Fibroblast of villous mesenchyme (primary cell): ENCODE data around the gene FST. TPM values are rescaled to one million over a fixed set of nuclear protein-coding genes. Genes with fewer than 3 reads are reported as not detected.

ENCODE experiments used
- DNase-seq: peaks from one replicate; pipeline ENCODE4 v3.0.0-alpha.2; 2010; ENCODE audit warnings: low read depth
- H3K4me3 ChIP-seq: 2 replicates; pipeline ENCODE4 v1.5.1; 2011; ENCODE audit warnings: low read depth, mild to moderate bottlenecking, low read length
- total RNA-seq: library from RNA; depleted of rRNA; stranded (reverse); fragments of >200 nt; gene quantifications from 2 replicates; pipeline ENCODE4 v1.2.3, GENCODE V29; 2012
- TF ChIP-seq, protein P1 (sequence below): IDR thresholded peaks from 2 replicates; pipeline ENCODE4 v1.5.1; 2012; ENCODE audit warnings: low read depth, mild to moderate bottlenecking, low read length; ENCODE audit not compliant: insufficient read depth

The FST gene, protein sequence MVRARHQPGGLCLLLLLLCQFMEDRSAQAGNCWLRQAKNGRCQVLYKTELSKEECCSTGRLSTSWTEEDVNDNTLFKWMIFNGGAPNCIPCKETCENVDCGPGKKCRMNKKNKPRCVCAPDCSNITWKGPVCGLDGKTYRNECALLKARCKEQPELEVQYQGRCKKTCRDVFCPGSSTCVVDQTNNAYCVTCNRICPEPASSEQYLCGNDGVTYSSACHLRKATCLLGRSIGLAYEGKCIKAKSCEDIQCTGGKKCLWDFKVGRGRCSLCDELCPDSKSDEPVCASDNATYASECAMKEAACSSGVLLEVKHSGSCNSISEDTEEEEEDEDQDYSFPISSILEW
- 29.8 and 52.5 TPM in 2 replicates for total RNA-seq

DNA sequence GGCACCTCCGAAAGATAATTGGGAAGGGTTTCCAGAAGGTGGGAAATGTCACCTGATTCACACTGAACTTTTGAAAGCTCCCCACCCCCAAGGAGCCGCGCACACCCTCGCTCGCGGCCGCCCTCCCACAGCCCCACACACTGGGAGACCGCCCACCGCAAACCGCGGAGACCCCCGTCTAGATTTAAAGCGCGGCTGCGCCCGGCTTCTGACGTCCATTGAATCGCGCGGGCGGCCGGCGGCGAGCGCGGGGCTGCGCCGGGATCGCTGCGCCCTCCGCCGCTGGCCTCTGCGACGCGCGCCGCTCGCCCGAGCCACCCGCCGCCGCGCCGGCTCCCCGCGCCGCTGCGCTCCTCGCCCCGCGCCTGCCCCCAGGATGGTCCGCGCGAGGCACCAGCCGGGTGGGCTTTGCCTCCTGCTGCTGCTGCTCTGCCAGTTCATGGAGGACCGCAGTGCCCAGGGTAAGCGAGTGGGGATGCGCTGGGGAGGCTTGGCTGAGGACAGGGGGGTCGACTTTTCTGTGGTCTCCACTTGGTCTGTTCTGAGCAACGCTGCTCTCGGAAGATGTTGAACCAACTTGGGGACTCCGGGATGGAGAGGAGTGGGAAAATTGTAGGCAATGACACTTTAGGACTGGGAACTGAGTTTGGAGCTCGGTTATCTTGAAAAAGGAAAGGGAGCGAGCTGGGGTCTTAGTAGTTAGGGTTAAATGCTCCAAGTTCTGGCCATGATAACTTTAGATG is at the start of gene FST:
FST (plus strand) TSS at position 214 of the 743 bp plus-strand sequence; CDS start at position 377, 163 bp downstream.
- peak within 1 kb of the TSS; percentile 82 for H3K4me3 ChIP-seq
- TF ChIP-seq, protein P1, sequence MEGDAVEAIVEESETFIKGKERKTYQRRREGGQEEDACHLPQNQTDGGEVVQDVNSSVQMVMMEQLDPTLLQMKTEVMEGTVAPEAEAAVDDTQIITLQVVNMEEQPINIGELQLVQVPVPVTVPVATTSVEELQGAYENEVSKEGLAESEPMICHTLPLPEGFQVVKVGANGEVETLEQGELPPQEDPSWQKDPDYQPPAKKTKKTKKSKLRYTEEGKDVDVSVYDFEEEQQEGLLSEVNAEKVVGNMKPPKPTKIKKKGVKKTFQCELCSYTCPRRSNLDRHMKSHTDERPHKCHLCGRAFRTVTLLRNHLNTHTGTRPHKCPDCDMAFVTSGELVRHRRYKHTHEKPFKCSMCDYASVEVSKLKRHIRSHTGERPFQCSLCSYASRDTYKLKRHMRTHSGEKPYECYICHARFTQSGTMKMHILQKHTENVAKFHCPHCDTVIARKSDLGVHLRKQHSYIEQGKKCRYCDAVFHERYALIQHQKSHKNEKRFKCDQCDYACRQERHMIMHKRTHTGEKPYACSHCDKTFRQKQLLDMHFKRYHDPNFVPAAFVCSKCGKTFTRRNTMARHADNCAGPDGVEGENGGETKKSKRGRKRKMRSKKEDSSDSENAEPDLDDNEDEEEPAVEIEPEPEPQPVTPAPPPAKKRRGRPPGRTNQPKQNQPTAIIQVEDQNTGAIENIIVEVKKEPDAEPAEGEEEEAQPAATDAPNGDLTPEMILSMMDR: no peak
- DNase-seq: peak; percentile 54

DNA sequence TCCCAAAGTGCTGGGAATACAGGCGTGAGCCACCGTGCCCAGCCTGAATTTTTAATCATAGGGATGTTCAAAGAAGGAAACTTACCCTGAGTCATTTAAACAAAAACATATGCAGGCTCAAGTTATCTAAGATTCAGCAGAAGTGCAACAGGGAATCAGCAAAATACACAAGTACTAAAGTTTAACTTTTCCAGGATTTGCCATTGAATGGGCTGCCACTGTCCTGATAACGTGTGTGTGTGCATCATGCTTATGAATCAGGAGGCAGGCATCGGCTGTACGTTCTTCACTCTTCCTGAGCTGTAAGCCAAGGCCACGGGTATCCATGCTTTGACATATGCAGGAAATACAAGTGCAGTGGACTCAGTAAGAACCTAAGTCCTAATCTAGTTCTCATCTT is 48.8 kb upstream of the FST start:
- peak; percentile 31 for DNase-seq
- no peak overlapping the region for H3K4me3 ChIP-seq

DNA sequence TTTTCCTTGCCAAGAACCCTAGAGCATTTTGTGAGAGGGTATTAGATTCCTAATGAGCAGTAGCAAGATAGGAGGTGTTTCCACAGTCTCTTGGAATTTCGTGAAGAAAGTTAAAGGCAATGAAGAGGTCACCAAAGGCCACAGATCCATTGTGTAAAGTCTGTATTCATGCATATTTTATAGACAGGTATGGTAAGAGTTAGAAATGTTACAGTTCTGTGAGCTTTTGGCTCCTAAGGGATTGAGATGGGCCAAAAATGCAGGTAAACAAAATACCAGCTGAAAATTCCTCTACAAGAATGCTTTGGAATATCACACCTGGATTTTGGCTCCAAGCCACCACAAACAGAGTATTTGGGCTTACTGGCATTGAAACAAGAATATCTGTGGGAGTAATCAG is 47.4 kb upstream of the FST start:
- no peak overlapping the region for H3K4me3 ChIP-seq
- TF ChIP-seq, protein P1: no peak
- DNase-seq: no peak

More for the DNA sequence above, 48.8 kb upstream of the FST start:
- TF ChIP-seq, protein P1: no peak

DNA sequence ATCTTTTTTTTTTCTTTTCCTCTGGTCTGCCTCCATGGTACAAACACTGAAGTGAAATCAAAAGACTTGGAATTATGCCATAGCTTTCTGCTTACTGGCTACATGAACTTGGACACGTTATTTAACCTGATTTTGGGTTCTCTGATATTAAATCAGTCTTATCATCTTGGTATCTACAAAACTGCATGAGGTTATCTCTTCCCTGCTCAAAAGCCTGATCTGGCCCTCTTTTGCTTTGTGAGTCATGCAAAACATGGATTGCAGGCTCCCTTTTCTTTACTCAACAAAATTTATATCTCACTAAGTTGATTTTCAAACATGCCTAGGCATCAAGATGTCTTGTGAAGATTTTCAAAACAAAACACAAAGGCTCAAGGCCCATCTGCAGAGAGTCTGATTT is 45.9 kb upstream of the FST start:
- no peak for DNase-seq
- TF ChIP-seq, protein P1: no peak
- H3K4me3 ChIP-seq: no peak overlapping the region

DNA sequence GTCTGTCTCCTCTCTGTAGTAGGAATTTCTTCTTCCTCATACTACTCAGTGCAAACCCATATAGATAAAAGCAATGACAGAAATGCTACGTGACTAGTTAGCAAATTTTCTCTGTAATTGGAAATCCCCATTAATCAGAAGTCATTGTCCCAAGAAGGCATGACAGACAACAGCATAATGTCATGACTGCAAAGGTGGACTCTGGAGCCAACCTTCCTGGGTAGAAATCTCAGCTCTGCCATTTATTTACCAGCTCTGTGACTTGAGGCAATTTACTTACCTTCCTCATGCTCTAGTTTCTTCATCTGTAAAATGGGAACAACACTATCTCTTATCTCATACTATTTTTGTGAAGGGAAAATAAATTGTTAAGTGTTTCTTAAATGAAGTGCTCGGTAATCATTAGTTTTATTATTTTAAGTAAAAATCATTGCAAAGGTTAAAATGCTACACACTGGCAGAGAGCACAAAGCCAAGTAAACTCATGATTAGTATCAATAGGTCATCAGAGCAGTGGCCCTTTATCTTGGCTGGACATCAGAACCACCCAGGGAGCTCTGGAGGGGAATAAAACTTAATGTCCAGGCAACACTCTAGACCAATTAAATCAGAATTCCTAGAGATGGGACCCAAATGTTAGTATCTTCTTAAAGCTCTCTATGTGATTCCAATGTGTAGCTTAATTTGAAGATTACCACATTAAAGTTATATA is 43.8 kb upstream of the FST start:
- no peak for DNase-seq
- no peak overlapping the region for H3K4me3 ChIP-seq
- TF ChIP-seq, protein P1: no peak

DNA sequence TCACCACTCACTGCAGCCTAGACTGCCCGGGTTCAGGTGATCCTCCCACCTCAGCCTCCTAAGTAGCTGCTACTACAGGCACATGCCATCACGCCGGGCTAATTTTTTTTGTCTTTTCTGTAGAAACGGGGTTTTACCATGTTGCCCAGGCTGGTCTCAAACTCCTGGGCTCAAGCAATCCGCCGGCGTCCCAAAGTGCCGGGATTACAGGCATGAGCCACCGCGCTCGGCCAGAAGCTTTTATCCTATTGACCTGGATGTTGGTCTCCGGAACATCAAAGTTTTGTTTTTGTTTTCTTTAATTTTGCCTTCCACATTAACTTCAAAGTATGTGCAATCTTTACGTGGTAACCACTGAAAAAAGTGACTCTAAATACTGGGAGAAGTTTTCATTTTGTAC is 42.4 kb upstream of the FST start:
- no peak overlapping the region for H3K4me3 ChIP-seq
- DNase-seq: no peak
- TF ChIP-seq, protein P1: no peak
